DMS114 treated with DMSO at 0.1 percent for 48 hours (cell line): Measurements from ENCODE around the gene SLC27A4.
A peak's percentile ranks its signal among the peaks of the same experiment; 100 is the strongest.
"Not testable (repeated sequence)": the region's sequence is repeated elsewhere in the genome, so short reads cannot be mapped to it uniquely, and the experiment has no call there.

Source experiments
- DNase-seq: peaks from one replicate; lab custom pipeline; 2025; ENCODE audit not compliant: unreplicated experiment; lab: John Stamatoyannopoulos, UW

SLC27A4 gene

GRCh38 chr9:128323791-128324190 is 16.5 kb upstream of the SLC27A4 start:
- no peak for DNase-seq

GRCh38 chr9:128324401-128324800 is 15.9 kb upstream of the SLC27A4 start:
- DNase-seq, result no peak

GRCh38 chr9:128325629-128326028 is 14.7 kb upstream of the SLC27A4 start:
- DNase-seq, result no peak

GRCh38 chr9:128333451-128333869 is 6.9 kb upstream of the SLC27A4 start:
- DNase-seq, result no peak

- DNase-seq, result no peak
Observed at GRCh38 chr9:128335161-128335560, 5.2 kb upstream of the SLC27A4 start.

- no peak for DNase-seq
Observed at GRCh38 chr9:128335914-128336313, 4.4 kb upstream of the SLC27A4 start.

- DNase-seq, result no peak
Observed at GRCh38 chr9:128337936-128338335, 2.4 kb upstream of the SLC27A4 start.

- DNase-seq, result not testable (repeated sequence)
Observed at GRCh38 chr9:128338852-128339614, 1.3 kb upstream of the SLC27A4 start.

GRCh38 chr9:128340691-128341434 is 536 bp downstream of the SLC27A4 start:
- no peak for DNase-seq

- DNase-seq, result peak; percentile 35
Observed at GRCh38 chr9:128341435-128341849, 1.1 kb downstream of the SLC27A4 start.

GRCh38 chr9:128342971-128343680 is 2.8 kb downstream of the SLC27A4 start:
- no peak for DNase-seq

- no peak for DNase-seq
Observed at GRCh38 chr9:128343855-128344254, 3.5 kb downstream of the SLC27A4 start.

- DNase-seq, result no peak
Observed at GRCh38 chr9:128344931-128345605, 4.7 kb downstream of the SLC27A4 start.

GRCh38 chr9:128349125-128349524 is 8.8 kb downstream of the SLC27A4 start:
- no peak for DNase-seq

- no peak for DNase-seq
Observed at GRCh38 chr9:128349772-128350171, 9.4 kb downstream of the SLC27A4 start.

- no peak for DNase-seq
Observed at GRCh38 chr9:128355451-128355850, 15.1 kb downstream of the SLC27A4 start.

- no peak for DNase-seq
Observed at GRCh38 chr9:128358090-128358489, 17.8 kb downstream of the SLC27A4 start.

GRCh38 chr9:128358861-128359260 is 18.5 kb downstream of the SLC27A4 start:
- DNase-seq, result no peak

GRCh38 chr9:128360826-128361225 is 20.5 kb downstream of the SLC27A4 start:
- no peak for DNase-seq

- DNase-seq, result no peak
Observed at GRCh38 chr9:128361296-128361985, 21.1 kb downstream of the SLC27A4 start.
